Keratinocyte (primary cell): ENCODE results near the gene TMEM132A.

Experiments
- CTCF ChIP-seq, 3 experiments: IDR thresholded peaks in 1 of 3; conservative IDR thresholded peaks in 1 of 3; optimal IDR thresholded peaks in 1 of 3; 2 replicates in 2 of 3; 3 replicates in 1 of 3; pipeline versions ENCODE3 to v1.5.1; 2011; ENCODE audit warnings: low read length in 3 of 3, mild to moderate bottlenecking in 3 of 3, moderate library complexity in 2 of 3, control low read depth in 1 of 3, inconsistent platforms in 1 of 3; ENCODE audit not compliant: insufficient read depth in 2 of 3; ENCODE audit errors: extremely low read depth in 1 of 3
- EZH2 ChIP-seq: IDR thresholded peaks from one replicate; pipeline ENCODE4 v1.6.1; 2012; ENCODE audit warnings: inconsistent platforms, mild to moderate bottlenecking, low read length, moderate library complexity

- no peak for TF ChIP-seq CTCF (optimal IDR thresholded peaks at IDR 0.05 in 1 of 3, IDR thresholded peaks at IDR 0.05 in 1 of 3, conservative IDR thresholded peaks at IDR 0.05 in 1 of 3; ENCODE audit: extremely low read depth in 1 of 3, insufficient read depth in 2 of 3, low read length in 3 of 3)
- TF ChIP-seq EZH2: no peak
Observed at GRCh38 chr11:60939301-60939700, 15.0 kb downstream of the TMEM132A start.
